GM21737 (cell line): Measurements from ENCODE around the gene UROD.
"Not testable (repeated sequence)": the region's sequence is repeated elsewhere in the genome, so short reads cannot be mapped to it uniquely, and the experiment has no call there.

Experiments
- ATAC-seq: cut with Tn5 transposase; IDR thresholded peaks from one replicate; pipeline ENCODE4 v1.9.1; 2021; ENCODE audit warnings: mild to moderate bottlenecking, moderate library complexity; ENCODE audit not compliant: unreplicated experiment

UROD gene

GRCh38 chr1:45011837-45012638, at the start of gene UROD:
Gene UROD, plus strand, starts transcription at chr1:45012254. Its CDS starts 12 bp downstream, at chr1:45012266.
- ATAC-seq = peak; percentile 59

DNA sequence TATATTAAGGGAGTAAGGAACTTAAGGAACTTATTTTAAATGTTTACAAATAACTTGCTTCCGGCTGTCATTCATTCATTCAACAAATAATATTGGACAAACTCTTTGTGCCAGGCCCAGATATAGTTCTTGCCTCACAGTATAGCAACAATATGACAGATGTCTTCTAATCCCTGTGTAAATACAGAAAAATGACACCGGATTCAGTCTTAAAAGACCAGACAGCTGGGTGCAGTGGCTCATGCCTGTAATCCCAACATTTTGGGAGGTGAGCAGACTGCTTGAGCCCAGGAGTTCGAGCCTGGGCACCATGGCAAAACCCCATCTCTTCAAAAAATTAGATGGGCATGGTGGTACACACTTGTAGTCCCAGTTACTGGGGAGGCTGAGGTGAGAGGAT, 49.3 kb upstream of the UROD start:
- no peak for ATAC-seq

DNA sequence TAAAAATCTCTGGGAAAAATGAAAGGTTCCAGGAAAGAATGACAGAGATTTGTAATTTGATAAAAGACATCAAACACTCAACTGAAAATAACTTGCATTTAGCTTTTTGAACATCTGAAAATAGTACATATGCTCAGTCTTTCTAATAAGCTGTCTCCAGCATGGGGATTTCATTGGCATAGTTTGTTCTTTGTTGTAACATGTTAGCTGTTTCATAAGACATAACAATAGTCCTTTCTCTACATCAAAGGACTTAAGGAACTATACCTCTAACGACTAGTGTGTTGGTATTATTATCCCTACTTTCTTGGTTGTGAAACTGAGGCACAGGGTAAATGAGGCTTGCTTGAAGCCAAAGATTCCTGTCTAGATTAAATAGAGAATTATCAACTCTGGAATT, 47.7 kb upstream of the UROD start:
- no peak for ATAC-seq

DNA sequence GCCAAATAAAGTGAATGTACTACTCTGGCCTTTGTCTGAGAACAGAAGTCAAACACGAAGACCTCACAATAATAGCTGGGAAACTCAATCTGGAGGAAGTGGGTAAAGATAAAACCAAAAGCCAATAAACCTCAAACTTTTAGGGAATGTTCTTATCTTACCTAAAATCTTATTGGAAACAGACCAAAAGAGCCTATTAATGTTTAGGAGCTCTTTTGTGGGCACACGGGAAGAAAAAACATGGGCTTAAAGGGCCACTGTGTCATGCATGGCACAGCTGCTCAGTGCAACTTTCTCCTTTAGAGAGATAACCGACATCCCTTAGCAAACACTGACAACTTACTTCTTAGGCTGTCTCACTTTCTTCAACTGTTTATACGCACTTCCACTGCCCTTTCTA, 41.7 kb upstream of the UROD start:
- ATAC-seq = no peak

DNA sequence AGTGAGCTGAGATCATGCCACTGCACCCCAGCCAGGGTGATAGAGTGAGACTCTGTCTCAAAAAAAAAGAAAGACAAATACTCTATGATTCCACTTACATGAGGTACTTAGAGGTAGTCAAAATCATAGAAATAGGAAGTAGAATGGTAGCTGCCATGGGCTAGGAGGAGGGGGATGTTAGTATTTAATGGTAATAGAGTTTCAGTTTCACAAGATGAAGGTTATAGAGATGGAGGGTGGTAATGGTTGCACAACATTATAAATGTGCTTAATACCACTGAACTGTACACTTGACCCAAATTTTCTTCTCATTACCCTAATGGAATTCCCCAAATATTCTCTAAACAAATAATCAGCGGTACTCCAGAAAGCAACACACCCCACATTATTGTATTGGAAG, 38.4 kb upstream of the UROD start:
- ATAC-seq = no peak

DNA sequence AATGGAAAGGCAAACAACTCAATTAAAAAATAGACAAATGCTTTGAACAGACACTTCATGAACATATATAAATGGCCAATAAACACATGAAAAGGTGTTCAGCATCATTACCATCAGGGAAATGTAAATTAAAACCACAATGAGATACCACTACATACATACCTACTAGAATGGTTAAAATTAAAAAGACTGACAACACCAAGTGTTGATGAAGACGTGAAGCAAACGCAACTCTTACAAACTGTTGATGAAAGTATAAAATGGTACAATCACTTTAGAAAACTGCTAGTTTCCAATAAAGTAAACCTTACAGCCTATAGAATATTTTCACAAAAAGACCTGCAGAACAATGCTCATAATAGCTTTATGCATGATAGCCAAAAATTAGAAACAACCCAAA, 35.8 kb upstream of the UROD start:
- no peak for ATAC-seq

GRCh38 chr1:44977372-44977771, 34.7 kb upstream of the UROD start:
- ATAC-seq = not testable (repeated sequence)

- no peak for ATAC-seq
These were observed 26.2 kb upstream of the UROD start for GRCh38 chr1:44985747-44986359.

DNA sequence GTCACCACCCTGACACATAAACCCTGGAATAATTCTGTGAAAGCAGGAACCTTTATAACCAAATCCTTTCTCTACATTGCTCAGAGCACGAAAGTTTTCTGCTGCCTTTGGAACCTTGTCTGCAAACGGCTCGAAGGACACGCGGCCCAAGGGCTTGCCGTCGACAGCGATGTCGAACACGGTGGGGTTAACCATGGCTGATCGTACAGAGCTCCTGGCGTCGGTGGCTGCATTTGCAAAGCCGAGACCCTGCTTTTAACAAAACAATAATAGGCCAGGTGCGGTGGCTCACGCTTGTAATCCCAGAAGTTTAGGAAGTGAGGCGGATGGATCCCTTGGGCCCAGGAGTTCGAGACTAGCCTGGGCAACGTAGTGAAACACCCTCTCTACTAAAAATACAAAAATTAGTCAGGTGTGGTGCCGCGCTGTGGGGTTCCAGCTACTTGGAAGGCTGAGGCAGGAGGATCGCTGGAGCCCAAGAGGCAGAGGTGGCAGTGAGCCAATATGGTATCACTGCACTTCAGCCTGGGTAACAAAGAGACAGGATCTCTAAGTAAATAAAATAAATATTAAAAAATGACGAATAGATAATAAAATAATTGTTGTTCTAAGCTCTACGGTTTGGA, 23.4 kb upstream of the UROD start:
- no peak for ATAC-seq

DNA sequence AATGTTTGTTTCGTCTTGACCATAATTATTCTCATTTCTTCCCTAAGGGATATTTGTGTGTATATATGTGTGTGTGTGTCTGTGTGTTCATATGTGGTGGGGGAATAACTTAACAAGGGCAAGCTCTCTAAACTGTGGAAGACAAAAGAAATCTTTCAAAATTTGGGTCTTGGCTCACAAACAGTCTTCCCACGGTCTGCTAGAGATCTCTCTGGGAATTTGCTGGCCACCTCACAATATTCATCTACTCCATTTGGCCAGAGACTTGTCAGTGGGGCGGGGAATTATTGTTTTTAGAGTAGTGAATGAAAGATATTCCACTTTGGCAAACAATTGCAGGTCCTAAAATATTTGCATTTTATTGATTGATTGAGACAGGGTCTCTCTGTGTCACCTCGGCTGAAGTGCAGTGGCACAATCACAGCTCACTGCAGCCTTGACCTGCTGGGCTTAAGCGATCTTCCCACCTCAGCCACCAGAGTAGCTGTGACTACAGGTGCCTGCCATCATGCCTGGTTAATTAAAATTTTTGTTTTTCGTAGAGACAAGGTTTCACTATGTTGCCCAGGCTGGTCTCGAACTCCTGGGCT, 17.6 kb upstream of the UROD start:
- ATAC-seq = no peak

DNA sequence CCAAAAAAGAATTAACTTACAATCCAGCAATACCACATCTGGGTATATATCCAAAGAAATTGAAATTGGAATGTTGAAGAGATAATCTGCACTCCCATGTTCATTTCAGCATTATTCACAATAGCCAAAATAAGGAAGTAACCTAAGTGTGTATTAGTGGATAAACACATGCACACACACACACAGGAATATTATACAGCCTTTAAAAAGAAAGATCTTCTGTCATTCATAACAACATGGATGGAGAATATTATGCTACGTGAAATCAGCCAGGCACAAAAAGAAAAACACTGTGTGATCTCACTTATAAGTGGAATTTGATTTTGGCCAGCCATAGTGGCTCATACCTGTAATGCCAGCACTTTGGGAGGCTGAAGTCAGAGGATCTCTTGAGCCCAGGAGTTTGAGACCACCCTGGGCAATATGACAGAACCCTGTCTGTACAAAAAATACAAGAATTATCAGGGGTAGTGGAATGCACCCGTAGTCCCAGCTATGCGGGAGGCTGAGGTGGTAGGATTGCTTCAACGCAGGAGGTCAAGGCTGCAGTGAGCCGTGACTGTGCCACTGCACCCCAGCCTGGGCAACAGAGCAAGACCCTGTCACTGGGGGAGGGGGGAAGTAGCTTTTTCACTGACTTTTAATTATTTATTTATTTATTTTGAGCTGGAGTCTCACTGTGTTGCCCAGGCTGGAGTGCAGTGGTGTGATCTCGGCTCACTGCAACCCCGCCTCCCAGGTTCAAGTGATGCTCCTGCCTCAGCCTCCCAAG, 16.4 kb upstream of the UROD start:
- ATAC-seq = no peak

DNA sequence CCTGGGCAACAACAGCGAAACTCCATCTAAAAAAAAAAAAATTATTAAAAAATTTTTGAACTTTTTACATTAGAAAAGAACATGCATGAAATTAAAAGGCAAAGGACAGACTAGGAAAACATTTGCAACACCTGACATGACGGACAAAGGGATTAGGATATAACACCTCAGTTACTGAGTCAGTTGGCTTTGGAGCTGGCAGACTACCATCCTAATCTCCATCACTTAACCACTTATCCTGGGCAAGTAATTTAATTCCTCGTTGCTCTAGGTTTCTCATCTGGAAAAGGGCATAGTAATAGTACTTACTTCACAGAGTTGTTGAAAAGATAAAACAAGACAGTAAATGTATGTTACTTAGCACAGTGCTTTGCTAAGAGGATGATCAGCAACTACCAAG, 12.8 kb upstream of the UROD start:
- ATAC-seq = no peak

DNA sequence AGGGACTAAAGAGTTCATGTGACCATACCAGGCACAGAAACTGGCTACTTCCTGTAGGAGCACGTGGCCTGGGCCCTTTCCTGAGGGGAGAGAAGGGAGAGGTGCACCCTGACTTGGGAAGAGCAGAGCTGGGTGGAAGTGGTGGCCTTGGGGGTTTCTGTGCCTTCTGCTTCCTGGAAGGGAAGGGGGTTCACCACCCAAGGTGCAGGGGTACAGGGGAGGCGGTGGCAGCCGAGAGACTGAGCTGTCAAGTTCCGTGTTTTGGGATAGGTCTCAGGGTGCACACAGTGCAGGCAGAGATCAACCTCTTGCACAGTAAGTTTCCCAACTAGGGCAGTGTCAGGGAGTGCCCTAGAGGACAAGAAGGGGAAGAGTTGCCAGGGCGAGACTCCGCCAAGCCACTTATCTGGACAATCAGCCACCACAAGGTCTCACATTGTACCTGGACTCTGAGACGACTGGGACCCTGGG, 11.0 kb upstream of the UROD start:
- ATAC-seq = no peak

- not testable (repeated sequence) for ATAC-seq
These were observed 10.5 kb upstream of the UROD start for GRCh38 chr1:45001576-45001975.

DNA sequence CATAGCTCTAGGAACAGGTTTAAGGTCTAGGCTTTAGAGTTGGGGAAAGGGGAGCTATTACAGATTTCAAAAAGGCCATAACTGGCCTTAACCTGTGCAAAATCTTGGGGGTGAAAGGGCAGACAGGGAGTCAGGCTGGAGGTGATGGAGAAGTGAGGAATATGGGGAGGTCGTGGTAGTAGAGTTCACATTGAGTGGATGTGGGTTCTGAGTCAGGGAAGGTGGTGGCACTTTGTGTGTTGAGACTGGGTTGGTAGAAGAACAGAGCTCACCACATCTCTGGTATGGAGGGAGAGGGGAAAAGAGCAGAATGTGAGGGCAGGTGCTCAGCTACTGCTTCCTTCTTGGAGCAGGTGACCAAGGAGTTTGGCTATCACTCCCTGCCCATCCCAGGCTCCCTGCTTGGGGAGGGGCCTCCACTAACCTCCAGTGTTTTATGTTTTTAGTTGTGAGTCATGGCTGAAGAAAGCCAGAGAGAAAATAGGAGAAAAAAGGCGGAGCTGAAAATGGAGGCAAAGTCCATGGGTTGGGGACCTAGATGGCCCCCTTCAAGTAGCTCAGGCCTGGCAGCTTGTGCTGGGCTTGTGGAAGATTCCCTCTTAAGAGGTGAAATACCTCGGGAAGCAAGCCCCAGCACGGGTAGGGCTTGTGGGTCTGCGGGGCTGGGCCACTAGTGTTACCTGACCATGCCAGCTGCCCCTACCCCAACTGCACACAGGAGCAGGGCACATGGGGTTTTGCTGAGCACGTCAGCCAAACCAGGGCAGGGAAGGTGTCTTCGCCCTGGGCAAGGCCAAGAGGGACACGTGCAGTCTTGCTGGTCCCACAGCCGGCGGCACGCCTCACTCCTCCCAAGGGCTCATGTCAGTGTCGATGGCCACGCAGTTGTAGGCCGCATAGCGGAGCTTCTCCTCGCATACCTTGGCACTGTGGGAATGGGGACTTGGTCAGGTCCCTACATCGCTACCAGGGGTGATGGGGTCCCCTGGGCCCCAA, 9.1 kb upstream of the UROD start:
- no peak for ATAC-seq

GRCh38 chr1:45003741-45004140, 8.3 kb upstream of the UROD start:
- ATAC-seq = no peak

GRCh38 chr1:45004281-45004920, 7.7 kb upstream of the UROD start:
- no peak for ATAC-seq

- no peak for ATAC-seq
These were observed 6.3 kb upstream of the UROD start for GRCh38 chr1:45005761-45006160.

GRCh38 chr1:45007311-45007710, 4.7 kb upstream of the UROD start:
- ATAC-seq = no peak
